ENCODE measurements around the gene PRPS1.

Gene PRPS1

GRCh38 chrX:107662145-107662544, 33.8 kb downstream of the PRPS1 start (continued):
- TF ChIP-seq TSHZ2 (CRISPR knock-in tag; IDR thresholded peaks at IDR 0.05) (no peak), PPARA (CRISPR knock-in tag; IDR thresholded peaks at IDR 0.05; ENCODE audit: borderline replicate concordance) (no peak), ZNF70 (CRISPR knock-in tag; IDR thresholded peaks at IDR 0.05) (no peak), ZFP30 (CRISPR knock-in tag; IDR thresholded peaks at IDR 0.05) (no peak)

- TF ChIP-seq CREB5 (CRISPR knock-in tag; IDR thresholded peaks at IDR 0.05; ENCODE audit: low read depth): no peak
- TF ChIP-seq TSHZ2 (CRISPR knock-in tag; IDR thresholded peaks at IDR 0.05): no peak
- TF ChIP-seq RARB (CRISPR knock-in tag; IDR thresholded peaks at IDR 0.05): no peak
- TF ChIP-seq OSR1 (CRISPR knock-in tag; IDR thresholded peaks at IDR 0.05): no peak
- TF ChIP-seq ZNF8 (CRISPR knock-in tag; IDR thresholded peaks at IDR 0.05): no peak
- no peak for TF ChIP-seq CSDC2 (CRISPR knock-in tag; IDR thresholded peaks at IDR 0.05)
- no peak for TF ChIP-seq TCF4 (CRISPR knock-in tag; IDR thresholded peaks at IDR 0.05; ENCODE audit: borderline replicate concordance)
- no peak for TF ChIP-seq TOX (CRISPR knock-in tag; IDR thresholded peaks at IDR 0.05; ENCODE audit: borderline replicate concordance)
- TF ChIP-seq GLIS3 (CRISPR knock-in tag; IDR thresholded peaks at IDR 0.05): no peak
- TF ChIP-seq CSRNP3 (CRISPR knock-in tag; IDR thresholded peaks at IDR 0.05): no peak
- TF ChIP-seq PATZ1 (CRISPR knock-in tag; IDR thresholded peaks at IDR 0.05; ENCODE audit: borderline replicate concordance): no peak
- ATAC-seq: no peak
These were observed 34.5 kb downstream of the PRPS1 start for GRCh38 chrX:107662824-107663223.

GRCh38 chrX:107666931-107667330, 38.6 kb downstream of the PRPS1 start:
- no peak for TF ChIP-seq ARNTL (CRISPR knock-in tag; IDR thresholded peaks at IDR 0.05; ENCODE audit: borderline replicate concordance, low read depth)
- no peak for TF ChIP-seq ZC3H10 (CRISPR knock-in tag; IDR thresholded peaks at IDR 0.05)
- no peak for TF ChIP-seq ZFP3 (CRISPR knock-in tag; IDR thresholded peaks at IDR 0.05)
- TF ChIP-seq PPARA (CRISPR knock-in tag; IDR thresholded peaks at IDR 0.05; ENCODE audit: borderline replicate concordance): no peak
- no peak for TF ChIP-seq GLIS3 (CRISPR knock-in tag; IDR thresholded peaks at IDR 0.05)
- TF ChIP-seq CREB5 (CRISPR knock-in tag; IDR thresholded peaks at IDR 0.05; ENCODE audit: low read depth): no peak
- no peak for TF ChIP-seq CSRNP3 (CRISPR knock-in tag; IDR thresholded peaks at IDR 0.05)
- TF ChIP-seq ZFP30 (CRISPR knock-in tag; IDR thresholded peaks at IDR 0.05): no peak
- no peak for TF ChIP-seq OSR1 (CRISPR knock-in tag; IDR thresholded peaks at IDR 0.05)
- TF ChIP-seq TOX (CRISPR knock-in tag; IDR thresholded peaks at IDR 0.05; ENCODE audit: borderline replicate concordance): no peak
- TF ChIP-seq POU6F1 (CRISPR knock-in tag; IDR thresholded peaks at IDR 0.05; ENCODE audit: borderline replicate concordance, low read depth): no peak
- TF ChIP-seq ZNF565 (CRISPR knock-in tag; conservative IDR thresholded peaks at IDR 0.05; ENCODE audit: low read depth): no peak
- no peak for TF ChIP-seq CSDC2 (CRISPR knock-in tag; IDR thresholded peaks at IDR 0.05)
- TF ChIP-seq ESRRG (CRISPR knock-in tag; IDR thresholded peaks at IDR 0.05): no peak
- TF ChIP-seq BACH2 (CRISPR knock-in tag; IDR thresholded peaks at IDR 0.05; ENCODE audit: borderline replicate concordance): no peak
- ATAC-seq: no peak
